HEK293 (cell line): ENCODE data around the gene SNCG.

Source experiments
- CTCF ChIA-PET: fragments of 350-600 bp; formaldehyde crosslinking; extraction: SDS; loops from one replicate; lab custom pipeline; 2021; ENCODE audit warnings: antibody characterized with exemption; lab: Yijun Ruan, JAX
- POLR2A ChIA-PET: fragments of 300-600 bp; formaldehyde crosslinking; extraction: SDS; loops from one replicate; lab custom pipeline; 2020; ENCODE audit warnings: antibody characterized with exemption, inconsistent platforms; lab: Yijun Ruan, JAX
- H3K27ac ChIP-seq: fragments of 200-500 bp; sonication (Bioruptor generic); 2 replicates; pipeline ENCODE4 v1.5.1; 2014; ENCODE audit warnings: low read depth, low read length, control low read depth, inconsistent platforms; ENCODE audit errors: extremely low read depth
- H3K36me3 ChIP-seq, 2 experiments: fragments of 200-500 bp in 1 of 2; sonication (Bioruptor generic) in 1 of 2; 1 replicate in 1 of 2; 2 replicates in 1 of 2; pipeline ENCODE4 v1.5.1; 2014 to 2017; ENCODE audit warnings: inconsistent platforms in 2 of 2, low read length in 2 of 2; ENCODE audit not compliant: control insufficient read depth in 2 of 2, insufficient read depth in 1 of 2
- H3K4me1 ChIP-seq: fragments of 200-500 bp; sonication (Bioruptor generic); 2 replicates; pipeline ENCODE4 v1.5.1; 2014; ENCODE audit warnings: mild to moderate bottlenecking, low read length, inconsistent platforms; ENCODE audit not compliant: control insufficient read depth, insufficient read depth
- H3K4me3 ChIP-seq: 2 replicates; pipeline ENCODE4 v1.5.1; 2011; ENCODE audit warnings: low read depth, mild to moderate bottlenecking, control low read depth, low read length, moderate library complexity
- H3K9me3 ChIP-seq: fragments of 200-500 bp; sonication (Bioruptor generic); 2 replicates; pipeline ENCODE4 v1.5.1; 2014; ENCODE audit warnings: low read depth, low read length, inconsistent platforms; ENCODE audit not compliant: control insufficient read depth, insufficient read depth
- SETDB1 ChIP-seq: IDR thresholded peaks from one replicate; pipeline ENCODE4 v1.6.1; 2017; ENCODE audit warnings: mild to moderate bottlenecking, low read length, moderate library complexity, mixed read lengths; ENCODE audit not compliant: insufficient read length
- SP2 ChIP-seq: fragments of 450-650 bp; formaldehyde crosslinking; IDR thresholded peaks from 2 replicates; pipeline ENCODE4 v1.5.1; 2016; ENCODE audit warnings: missing biosample characterization, missing genetic modification characterization
- ZBTB17 ChIP-seq: fragments of 450-650 bp; formaldehyde crosslinking; IDR thresholded peaks from 2 replicates; pipeline ENCODE4 v1.5.1; 2016; ENCODE audit warnings: missing biosample characterization, missing genetic modification characterization
- ZEB2 ChIP-seq: fragments of 450-650 bp; formaldehyde crosslinking; IDR thresholded peaks from 2 replicates; pipeline ENCODE4 v1.5.1; 2016; ENCODE audit warnings: missing biosample characterization, missing genetic modification characterization
- ZNF473 ChIP-seq: fragments of 450-650 bp; formaldehyde crosslinking; IDR thresholded peaks from 2 replicates; pipeline ENCODE4 v1.5.1; 2017; ENCODE audit warnings: missing biosample characterization, missing genetic modification characterization
- ZNF585B ChIP-seq: fragments of 450-650 bp; formaldehyde crosslinking; IDR thresholded peaks from 2 replicates; pipeline ENCODE4 v1.5.1; 2016; ENCODE audit warnings: missing biosample characterization, missing genetic modification characterization
- ZNF654 ChIP-seq: fragments of 450-650 bp; formaldehyde crosslinking; IDR thresholded peaks from 2 replicates; pipeline ENCODE4 v1.5.1; 2016; ENCODE audit warnings: low read depth, missing biosample characterization, missing genetic modification characterization
- ZNF747 ChIP-seq: fragments of 450-650 bp; formaldehyde crosslinking; IDR thresholded peaks from 2 replicates; pipeline ENCODE4 v1.5.1; 2016; ENCODE audit warnings: missing biosample characterization, missing genetic modification characterization
- TF ChIP-seq, protein P1 (sequence below): fragments of 450-650 bp; formaldehyde crosslinking; IDR thresholded peaks from 2 replicates; pipeline ENCODE4 v1.5.1; 2016; ENCODE audit warnings: missing biosample characterization, missing genetic modification characterization
- TF ChIP-seq, protein P2 (sequence below): fragments of 450-650 bp; formaldehyde crosslinking; IDR thresholded peaks from 2 replicates; pipeline ENCODE4 v1.5.1; 2016; ENCODE audit warnings: missing biosample characterization, missing genetic modification characterization
- TF ChIP-seq, protein P3 (sequence below): fragments of 450-650 bp; formaldehyde crosslinking; IDR thresholded peaks from 2 replicates; pipeline ENCODE4 v1.5.1; 2016; ENCODE audit warnings: missing biosample characterization, missing genetic modification characterization

The SNCG gene

DNA sequence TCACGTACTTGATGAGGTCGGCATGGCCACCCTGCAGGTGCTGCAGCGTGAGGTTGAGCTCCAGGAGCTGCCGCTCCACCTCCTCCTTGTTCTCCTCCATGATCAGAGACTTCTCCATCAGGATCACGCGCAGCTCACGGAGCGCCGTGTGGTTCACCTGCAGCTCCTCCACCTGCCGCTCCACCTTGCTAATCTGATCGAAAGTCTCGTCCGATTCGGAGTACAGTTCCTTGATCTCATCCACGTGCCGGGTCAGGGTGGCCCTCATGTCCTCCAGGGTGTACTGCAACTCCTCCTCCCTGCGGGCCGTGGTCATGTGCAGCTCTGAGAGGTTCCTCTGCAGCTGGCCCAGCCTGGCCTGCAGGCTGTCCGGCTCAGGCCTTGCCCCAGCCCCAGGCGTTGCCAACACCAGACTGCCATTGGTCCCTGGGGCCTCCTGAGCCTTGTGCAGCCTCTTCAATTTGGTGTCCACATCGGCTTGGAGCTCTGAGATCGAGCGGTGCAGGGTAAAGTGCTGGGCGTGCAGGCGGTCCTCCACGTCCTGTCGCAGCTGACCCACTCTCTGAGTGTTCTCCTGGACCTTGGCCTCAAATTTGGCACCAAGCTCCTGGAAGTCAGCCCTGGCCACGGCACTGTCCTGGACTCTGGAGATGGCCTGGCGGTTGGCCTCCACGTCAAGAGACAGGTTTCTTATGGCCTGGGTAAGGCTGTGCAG is 14.9 kb upstream of the SNCG start:
- Histone ChIP-seq H3K36me3 (no peaks in the 10 kb centered on the region), H3K27ac (no peak overlapping the region), H3K9me3 (no peaks in the 10 kb centered on the region), H3K4me3 (no peak overlapping the region), H3K4me1 (no peaks in the 10 kb centered on the region)
- CTCF ChIA-PET = interaction anchor here (0.5 to 1.3 kb wide), 4 partner anchors 17 to 205 kb away, joined by 3 to 4 read pairs (median 4); no protein-coding TSS in a partner anchor
- POLR2A ChIA-PET = no interaction called here
- TF ChIP-seq, protein P1, sequence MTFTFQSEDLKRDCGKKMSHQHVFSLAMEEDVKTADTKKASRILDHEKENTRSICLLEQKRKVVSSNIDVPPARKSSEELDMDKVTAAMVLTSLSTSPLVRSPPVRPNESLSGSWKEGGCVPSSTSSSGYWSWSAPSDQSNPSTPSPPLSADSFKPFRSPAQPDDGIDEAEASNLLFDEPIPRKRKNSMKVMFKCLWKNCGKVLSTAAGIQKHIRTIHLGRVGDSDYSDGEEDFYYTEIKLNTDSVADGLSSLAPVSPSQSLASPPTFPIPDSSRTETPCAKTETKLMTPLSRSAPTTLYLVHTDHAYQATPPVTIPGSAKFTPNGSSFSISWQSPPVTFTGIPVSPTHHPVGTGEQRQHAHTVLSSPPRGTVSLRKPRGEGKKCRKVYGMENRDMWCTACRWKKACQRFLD (tag by site-specific recombination) = no peak
- TF ChIP-seq ZEB2 (tag by site-specific recombination) = no peak
- TF ChIP-seq ZNF654 (tag by site-specific recombination) = no peak

DNA sequence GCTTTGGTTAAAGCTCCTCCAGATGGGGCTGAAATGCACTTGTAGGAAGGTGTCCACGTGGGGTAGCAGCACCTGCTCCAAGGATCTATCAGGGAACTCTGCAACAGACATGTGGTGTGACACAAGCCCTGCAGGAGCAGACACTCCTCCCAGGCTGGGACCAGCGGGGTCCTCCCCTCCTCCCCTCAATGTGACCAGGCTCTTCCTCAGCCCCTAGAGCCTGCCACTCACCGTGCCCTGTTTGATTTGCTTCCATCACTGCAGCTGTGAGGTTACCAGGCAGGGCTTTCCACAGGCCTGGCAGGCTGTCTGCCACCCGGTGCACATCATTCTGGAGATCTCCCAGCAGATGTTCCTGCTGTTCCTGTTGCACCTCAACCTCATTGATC is 14.4 kb upstream of the SNCG start:
- H3K4me3 ChIP-seq = no peak overlapping the region
- no peak overlapping the region for H3K27ac ChIP-seq
- no peaks in the 10 kb centered on the region for H3K4me1 ChIP-seq
- H3K9me3 ChIP-seq = no peaks in the 10 kb centered on the region
- POLR2A ChIA-PET = no interaction called here
- CTCF ChIA-PET = interaction anchor here (1.1 to 1.3 kb wide), 2 partner anchors 23 to 24 kb away, joined by 4 read pairs; no protein-coding TSS in a partner anchor
- TF ChIP-seq, protein P2, sequence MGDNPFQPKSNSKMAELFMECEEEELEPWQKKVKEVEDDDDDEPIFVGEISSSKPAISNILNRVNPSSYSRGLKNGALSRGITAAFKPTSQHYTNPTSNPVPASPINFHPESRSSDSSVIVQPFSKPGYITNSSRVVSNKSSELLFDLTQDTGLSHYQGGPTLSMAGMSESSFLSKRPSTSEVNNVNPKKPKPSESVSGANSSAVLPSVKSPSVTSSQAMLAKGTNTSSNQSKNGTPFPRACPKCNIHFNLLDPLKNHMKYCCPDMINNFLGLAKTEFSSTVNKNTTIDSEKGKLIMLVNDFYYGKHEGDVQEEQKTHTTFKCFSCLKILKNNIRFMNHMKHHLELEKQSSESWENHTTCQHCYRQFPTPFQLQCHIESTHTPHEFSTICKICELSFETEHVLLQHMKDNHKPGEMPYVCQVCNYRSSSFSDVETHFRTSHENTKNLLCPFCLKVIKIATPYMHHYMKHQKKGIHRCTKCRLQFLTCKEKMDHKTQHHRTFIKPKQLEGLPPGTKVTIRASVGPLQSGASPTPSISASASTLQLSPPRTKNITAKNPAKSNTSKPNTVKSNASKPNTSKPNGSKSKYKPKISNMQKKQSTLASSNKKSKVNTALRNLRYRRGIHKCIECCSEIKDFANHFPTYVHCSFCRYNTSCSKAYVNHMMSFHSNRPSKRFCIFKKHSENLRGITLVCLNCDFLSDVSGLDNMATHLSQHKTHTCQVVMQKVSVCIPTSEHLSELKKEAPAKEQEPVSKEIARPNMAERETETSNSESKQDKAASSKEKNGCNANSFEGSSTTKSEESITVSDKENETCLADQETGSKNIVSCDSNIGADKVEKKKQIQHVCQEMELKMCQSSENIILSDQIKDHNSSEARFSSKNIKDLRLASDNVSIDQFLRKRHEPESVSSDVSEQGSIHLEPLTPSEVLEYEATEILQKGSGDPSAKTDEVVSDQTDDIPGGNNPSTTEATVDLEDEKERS = no peak
- no peak for TF ChIP-seq SP2 (tag by site-specific recombination)
- no peaks in the 10 kb centered on the region for H3K36me3 ChIP-seq

DNA sequence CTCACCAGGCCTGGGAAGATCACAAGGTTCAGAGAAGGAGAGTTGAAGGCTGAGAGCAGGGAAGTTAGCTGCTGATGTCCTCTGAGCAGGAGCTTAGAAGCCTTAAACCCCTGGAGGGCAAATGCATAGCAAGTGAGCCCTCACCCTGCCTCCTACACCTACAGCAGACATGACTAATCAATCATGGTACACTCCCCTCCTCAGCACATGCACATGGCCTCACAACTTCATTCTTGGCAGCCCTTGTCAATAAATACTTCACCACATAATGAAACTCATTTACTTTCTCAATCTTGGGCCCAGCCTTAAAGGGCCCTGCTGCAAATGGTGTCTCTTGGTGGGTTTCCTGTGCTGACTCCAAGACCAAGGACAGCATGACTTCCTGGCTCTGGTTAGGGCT is 13.9 kb upstream of the SNCG start:
- H3K27ac ChIP-seq = no peak overlapping the region
- H3K9me3 ChIP-seq = no peaks in the 10 kb centered on the region
- ChIA-PET POLR2A (no interaction called here), CTCF (interaction anchor here (1.3 kb wide), 1 partner anchor 251 kb away, joined by 5 read pairs; no protein-coding TSS in a partner anchor)
- TF ChIP-seq, protein P3, sequence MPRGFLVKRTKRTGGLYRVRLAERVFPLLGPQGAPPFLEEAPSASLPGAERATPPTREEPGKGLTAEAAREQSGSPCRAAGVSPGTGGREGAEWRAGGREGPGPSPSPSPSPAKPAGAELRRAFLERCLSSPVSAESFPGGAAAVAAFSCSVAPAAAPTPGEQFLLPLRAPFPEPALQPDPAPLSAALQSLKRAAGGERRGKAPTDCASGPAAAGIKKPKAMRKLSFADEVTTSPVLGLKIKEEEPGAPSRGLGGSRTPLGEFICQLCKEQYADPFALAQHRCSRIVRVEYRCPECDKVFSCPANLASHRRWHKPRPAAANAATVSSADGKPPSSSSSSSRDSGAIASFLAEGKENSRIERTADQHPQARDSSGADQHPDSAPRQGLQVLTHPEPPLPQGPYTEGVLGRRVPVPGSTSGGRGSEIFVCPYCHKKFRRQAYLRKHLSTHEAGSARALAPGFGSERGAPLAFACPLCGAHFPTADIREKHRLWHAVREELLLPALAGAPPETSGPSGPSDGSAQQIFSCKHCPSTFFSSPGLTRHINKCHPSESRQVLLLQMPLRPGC = no peak
- TF ChIP-seq ZBTB17 (tag by site-specific recombination) = peak; percentile 43; the same call in 1 of the 2 replicates
- H3K36me3 ChIP-seq = no peaks in the 10 kb centered on the region
- H3K4me3 ChIP-seq = no peak overlapping the region
- no peaks in the 10 kb centered on the region for H3K4me1 ChIP-seq

DNA sequence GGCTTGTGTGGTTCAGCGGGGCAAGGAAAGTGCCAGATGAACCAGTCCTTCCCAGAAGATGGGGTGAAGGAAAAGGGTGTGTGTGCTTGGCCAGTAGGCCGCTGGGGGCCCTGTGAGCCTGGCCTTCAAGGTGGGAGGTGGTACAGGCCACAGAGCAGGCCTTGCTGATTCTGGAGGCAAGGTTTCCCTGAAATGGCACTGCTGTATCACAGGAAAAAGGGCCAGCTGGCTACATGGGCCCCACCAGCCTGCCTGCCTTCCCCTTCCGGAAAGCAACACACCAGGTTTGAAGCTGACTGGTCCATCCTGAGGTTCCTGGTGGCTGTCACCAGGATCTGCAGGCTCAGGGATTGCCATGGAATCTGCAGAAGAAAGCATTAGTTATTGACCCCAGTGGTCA is 13.5 kb upstream of the SNCG start:
- no peak overlapping the region for H3K4me3 ChIP-seq
- ChIA-PET POLR2A (no interaction called here), CTCF (interaction anchor here (0.9 to 1.3 kb wide), 2 partner anchors 251 to 302 kb away, joined by 5 read pairs; no protein-coding TSS in a partner anchor)
- no peaks in the 10 kb centered on the region for H3K9me3 ChIP-seq
- H3K36me3 ChIP-seq = no peaks in the 10 kb centered on the region
- no peak overlapping the region for H3K27ac ChIP-seq
- H3K4me1 ChIP-seq = no peaks in the 10 kb centered on the region
- TF ChIP-seq SETDB1 (no peak), ZNF747 (tag by site-specific recombination) (no peak), ZNF585B (tag by site-specific recombination) (no peak), ZNF473 (tag by site-specific recombination) (no peak)
